GM23338 (cell line): Measurements from ENCODE around the gene WEE2. TPM values are rescaled to one million over a fixed set of nuclear protein-coding genes. Genes with fewer than 3 reads are reported as not detected.

Experiments used
- ATAC-seq: fragments of 200-7000 bp; cut with Tn5 transposase; 3 replicates; pipeline ENCODE4 v1.9.1; 2020
- DNase-seq: peaks from one replicate; pipeline ENCODE4 v3.0.0-alpha.2; 2015; ENCODE audit warnings: low spot score
- H2AFZ ChIP-seq: fragments of 200-600 bp; sonication (generic); 2 replicates; pipeline ENCODE4 v1.8.0; 2016; ENCODE audit warnings: antibody characterized with exemption, mild to moderate bottlenecking, moderate library complexity
- H3F3A ChIP-seq: fragments of 200-600 bp; sonication (generic); replicated peaks from 2 replicates; pipeline ENCODE4 v1.8.0; 2017; ENCODE audit warnings: antibody characterized with exemption, mixed run types, low read depth
- H3K27ac ChIP-seq: fragments of 200-600 bp; sonication (generic); 2 replicates; pipeline ENCODE4 v1.6.1; 2016; ENCODE audit warnings: low read depth
- H3K27me3 ChIP-seq: fragments of 200-600 bp; sonication (generic); 2 replicates; pipeline ENCODE4 v1.8.0; 2016; ENCODE audit warnings: mild to moderate bottlenecking, mixed run types, moderate library complexity; ENCODE audit not compliant: insufficient read depth
- H3K36me3 ChIP-seq: fragments of 200-600 bp; sonication (generic); 2 replicates; pipeline ENCODE4 v1.8.0; 2016; ENCODE audit warnings: mild to moderate bottlenecking; ENCODE audit not compliant: insufficient read depth
- H3K4me1 ChIP-seq: fragments of 200-600 bp; sonication (generic); 2 replicates; pipeline ENCODE4 v1.8.0; 2016; ENCODE audit warnings: mild to moderate bottlenecking, moderate library complexity; ENCODE audit not compliant: insufficient read depth
- H3K4me2 ChIP-seq: fragments of 200-600 bp; sonication (generic); 2 replicates; pipeline ENCODE4 v1.7.1; 2017; ENCODE audit warnings: mixed run types
- H3K4me3 ChIP-seq: fragments of 200-600 bp; sonication (generic); 2 replicates; pipeline ENCODE4 v1.6.1; 2016; ENCODE audit warnings: mixed run types
- H3K79me2 ChIP-seq: fragments of 200-600 bp; sonication (generic); replicated peaks from 2 replicates; pipeline ENCODE4 v1.8.0; 2017; ENCODE audit warnings: mild to moderate bottlenecking; ENCODE audit not compliant: insufficient read depth
- H3K9me2 ChIP-seq: fragments of 200-600 bp; sonication (generic); 2 replicates; pipeline ENCODE4 v1.8.0; 2017; ENCODE audit not compliant: insufficient read depth
- H4K20me1 ChIP-seq: fragments of 200-600 bp; sonication (generic); replicated peaks from 2 replicates; pipeline ENCODE4 v1.8.0; 2017; ENCODE audit warnings: mild to moderate bottlenecking; ENCODE audit not compliant: insufficient read depth
- H3K27ac Mint-ChIP-seq: 2 replicates; pipeline ENCODE4 v1.8.0; 2020; ENCODE audit warnings: inconsistent platforms, mild to moderate bottlenecking, moderate library complexity, mixed read lengths
- H3K27me3 Mint-ChIP-seq: 3 replicates; pipeline ENCODE4 v1.8.0; 2022; ENCODE audit warnings: low read depth, mild to moderate bottlenecking, moderate library complexity, mixed read lengths, inconsistent platforms; ENCODE audit not compliant: insufficient read depth, poor library complexity
- H3K36me3 Mint-ChIP-seq: 3 replicates; pipeline ENCODE4 v1.8.0; 2021; ENCODE audit warnings: low read depth, mild to moderate bottlenecking, inconsistent platforms, moderate library complexity, mixed read lengths
- H3K4me1 Mint-ChIP-seq: 3 replicates; pipeline ENCODE4 v1.8.0; 2020; ENCODE audit warnings: mild to moderate bottlenecking, inconsistent platforms, mixed read lengths
- H3K4me3 Mint-ChIP-seq: 3 replicates; pipeline ENCODE4 v1.8.0; 2021; ENCODE audit warnings: moderate library complexity, mild to moderate bottlenecking, inconsistent platforms, mixed read lengths
- H3K9me3 Mint-ChIP-seq: 3 replicates; pipeline ENCODE4 v1.8.0; 2020; ENCODE audit warnings: moderate library complexity, mild to moderate bottlenecking, inconsistent platforms, mixed read lengths
- CREB1 ChIP-seq: fragments of 250-450 bp; sonication (Bioruptor Pico); IDR thresholded peaks from 2 replicates; pipeline ENCODE4 v1.5.0; 2020; ENCODE audit warnings: low read depth, mild to moderate bottlenecking, moderate library complexity
- CTCF ChIP-seq, 2 experiments: fragments of 200-600 bp in 1 of 2; sonication (generic) in 1 of 2; conservative IDR thresholded peaks; 2 replicates each; pipeline versions ENCODE4 v1.5.1 to v1.6.1; 2016 to 2017; ENCODE audit warnings: antibody characterized with exemption in 2 of 2, low read depth in 2 of 2, mild to moderate bottlenecking in 2 of 2, moderate library complexity in 1 of 2
- EZH2phosphoT487 ChIP-seq: fragments of 200-600 bp; sonication (generic); IDR thresholded peaks from one replicate; pipeline ENCODE4 v1.8.1; 2018; ENCODE audit warnings: antibody characterized with exemption; ENCODE audit not compliant: unreplicated experiment
- ZNF462 ChIP-seq: fragments of 250-450 bp; sonication (Bioruptor Pico); IDR thresholded peaks from 2 replicates; pipeline ENCODE4 v1.5.0; 2020; ENCODE audit warnings: mild to moderate bottlenecking, moderate library complexity
- polyA plus RNA-seq: library from polyadenylated mRNA; unstranded; fragments of >200 nt; fragmentation: Nextera tagmentation; extraction: Ambion mirVana; gene quantifications from 2 replicates; pipeline ENCODE4 v1.2.1, GENCODE V29; 2016
- total RNA-seq: library from RNA; depleted of rRNA; stranded (reverse); fragments of >200 nt; shearing (Covaris generic); gene quantifications from 2 replicates; pipeline ENCODE4 v1.2.3, GENCODE V29; 2014

The WEE2 gene
- total and polyA plus RNA-seq, 2 experiments from 2014 or later, result not detected

GRCh38 chr7:141742229-141742628 is 34.1 kb downstream of the WEE2 start:
- Histone ChIP-seq H3K4me3 (no peak overlapping the region), H3K36me3 (peaks cover 77% of the 10 kb centered on the region), H3K27me3 (no peaks in the 10 kb centered on the region), H3K4me1 (peaks cover 8% of the 10 kb centered on the region), H4K20me1 (peaks cover 25% of the 10 kb centered on the region), H3K9me2 (no peaks in the 10 kb centered on the region), H2AFZ (no peak overlapping the region), H3F3A (0 out of 2 replicates have a peak, but pooled peaks cover 3% of the 10 kb centered on the region), H3K79me2 (peaks cover 41% of the 10 kb centered on the region), H3K4me2 (no peak overlapping the region), H3K27ac (no peak overlapping the region)
- DNase-seq (no peak), ATAC-seq (no peak)
- H3K9me3 Mint-ChIP-seq, result no peaks in the 10 kb centered on the region
- H3K4me1 Mint-ChIP-seq, result peaks cover 17% of the 10 kb centered on the region
- TF ChIP-seq CREB1 (CRISPR knock-in tag) (no peak), EZH2phosphoT487 (no peak), ZNF462 (CRISPR knock-in tag) (no peak), CTCF (conservative IDR thresholded peaks at IDR 0.05; ENCODE audit: low read depth in 2 of 2) (no peak)
- peaks cover 4% of the 10 kb centered on the region for H3K27me3 Mint-ChIP-seq
- no peak overlapping the region for H3K27ac Mint-ChIP-seq
- H3K36me3 Mint-ChIP-seq, result peaks cover 79% of the 10 kb centered on the region
- H3K4me3 Mint-ChIP-seq, result no peak overlapping the region
